Osteoblast (primary cell): ENCODE results near the gene ZNRD2. TPM values are rescaled to one million over a fixed set of nuclear protein-coding genes. Genes with fewer than 3 reads are reported as not detected.
A peak's percentile ranks its signal among the peaks of the same experiment; 100 is the strongest.

Experiments
- DNase-seq: peaks from one replicate; pipeline ENCODE4 v3.0.0; 2011; ENCODE audit warnings: low spot score, mixed read lengths; ENCODE audit not compliant: insufficient read length; ENCODE audit errors: missing footprints
- H2AFZ ChIP-seq: 2 replicates; pipeline ENCODE4 v1.6.0; 2011; ENCODE audit warnings: mild to moderate bottlenecking, low read length
- H3K27ac ChIP-seq: 2 replicates; pipeline ENCODE4 v1.5.1; 2011; ENCODE audit warnings: mild to moderate bottlenecking, low read depth, low read length, moderate library complexity
- H3K27me3 ChIP-seq: 2 replicates; pipeline ENCODE4 v1.6.0; 2012; ENCODE audit warnings: mild to moderate bottlenecking, control low read depth, inconsistent platforms, low read length, moderate library complexity; ENCODE audit not compliant: insufficient read depth
- H3K36me3 ChIP-seq: 2 replicates; pipeline ENCODE4 v1.5.1; 2011; ENCODE audit warnings: mild to moderate bottlenecking, low read length, control low read depth, moderate library complexity; ENCODE audit not compliant: insufficient read depth
- H3K4me1 ChIP-seq: 2 replicates; pipeline ENCODE4 v1.5.1; 2011; ENCODE audit warnings: mild to moderate bottlenecking, low read length, control low read depth, moderate library complexity; ENCODE audit not compliant: insufficient read depth
- H3K4me2 ChIP-seq: 2 replicates; pipeline ENCODE4 v1.6.0; 2011; ENCODE audit warnings: mild to moderate bottlenecking, low read length; ENCODE audit not compliant: insufficient read depth
- H3K4me3 ChIP-seq: fragments of 200-600 bp; sonication (generic); 3 replicates; pipeline ENCODE4 v1.5.1; 2012; ENCODE audit warnings: mild to moderate bottlenecking, low read length, inconsistent platforms; ENCODE audit not compliant: insufficient read depth
- H3K79me2 ChIP-seq: 2 replicates; pipeline ENCODE4 v1.6.0; 2012; ENCODE audit warnings: mild to moderate bottlenecking, low read length, control low read depth, inconsistent platforms; ENCODE audit not compliant: insufficient read depth
- H3K9me3 ChIP-seq: 2 replicates; pipeline ENCODE4 v1.5.1; 2011; ENCODE audit warnings: low read depth, low read length, control low read depth
- H4K20me1 ChIP-seq: 2 replicates; pipeline ENCODE4 v1.6.0; 2012; ENCODE audit warnings: mild to moderate bottlenecking, low read length, control low read depth; ENCODE audit not compliant: insufficient read depth
- total RNA-seq: library from RNA; depleted of rRNA; stranded (reverse); fragments of >200 nt; gene quantifications from 2 replicates; pipeline ENCODE4 v1.2.3, GENCODE V29; 2012
- TF ChIP-seq, protein P1 (sequence below): IDR thresholded peaks from 2 replicates; pipeline ENCODE4 v1.5.1; 2011; ENCODE audit warnings: mild to moderate bottlenecking, low read depth, low read length, moderate library complexity; ENCODE audit errors: extremely low read depth

Gene ZNRD2
- total RNA-seq, 1 donor = 42.3 TPM

DNA sequence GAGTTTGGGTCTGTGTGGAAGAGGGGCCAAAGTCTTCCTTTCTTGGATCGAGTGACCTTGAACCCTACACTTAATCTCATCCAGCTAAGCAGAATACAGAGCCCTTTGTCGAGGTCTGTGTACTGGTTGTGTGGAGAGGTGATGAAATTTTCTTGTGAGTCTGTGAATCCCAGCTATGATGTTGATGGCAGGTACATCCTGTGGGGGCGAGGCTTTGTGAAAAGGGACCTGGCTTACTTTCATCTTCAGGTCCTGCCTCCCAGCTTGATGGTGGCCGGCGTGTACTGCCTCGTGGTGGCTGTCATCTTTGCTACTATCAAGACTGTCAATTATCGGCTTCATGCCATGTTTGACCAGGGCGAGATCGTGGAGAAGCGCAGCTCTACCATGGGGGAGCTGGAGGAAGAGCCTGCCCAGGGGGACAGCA is 46.3 kb downstream of the ZNRD2 start:
- TF ChIP-seq, protein P1, sequence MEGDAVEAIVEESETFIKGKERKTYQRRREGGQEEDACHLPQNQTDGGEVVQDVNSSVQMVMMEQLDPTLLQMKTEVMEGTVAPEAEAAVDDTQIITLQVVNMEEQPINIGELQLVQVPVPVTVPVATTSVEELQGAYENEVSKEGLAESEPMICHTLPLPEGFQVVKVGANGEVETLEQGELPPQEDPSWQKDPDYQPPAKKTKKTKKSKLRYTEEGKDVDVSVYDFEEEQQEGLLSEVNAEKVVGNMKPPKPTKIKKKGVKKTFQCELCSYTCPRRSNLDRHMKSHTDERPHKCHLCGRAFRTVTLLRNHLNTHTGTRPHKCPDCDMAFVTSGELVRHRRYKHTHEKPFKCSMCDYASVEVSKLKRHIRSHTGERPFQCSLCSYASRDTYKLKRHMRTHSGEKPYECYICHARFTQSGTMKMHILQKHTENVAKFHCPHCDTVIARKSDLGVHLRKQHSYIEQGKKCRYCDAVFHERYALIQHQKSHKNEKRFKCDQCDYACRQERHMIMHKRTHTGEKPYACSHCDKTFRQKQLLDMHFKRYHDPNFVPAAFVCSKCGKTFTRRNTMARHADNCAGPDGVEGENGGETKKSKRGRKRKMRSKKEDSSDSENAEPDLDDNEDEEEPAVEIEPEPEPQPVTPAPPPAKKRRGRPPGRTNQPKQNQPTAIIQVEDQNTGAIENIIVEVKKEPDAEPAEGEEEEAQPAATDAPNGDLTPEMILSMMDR = no peak
- no peak for DNase-seq
- no peak overlapping the region for H2AFZ ChIP-seq
- H3K9me3 ChIP-seq = no peaks in the 10 kb centered on the region
- peak overlapping the region; percentile 7 for H3K27ac ChIP-seq
- peak overlapping the region; percentile 88 for H3K4me2 ChIP-seq
- H3K36me3 ChIP-seq = peaks cover 42% of the 10 kb centered on the region
- H3K79me2 ChIP-seq = peaks cover 83% of the 10 kb centered on the region
- H4K20me1 ChIP-seq = peaks cover 41% of the 10 kb centered on the region
- peaks cover 27% of the 10 kb centered on the region for H3K4me1 ChIP-seq
- no peaks in the 10 kb centered on the region for H3K27me3 ChIP-seq
- peak overlapping the region; percentile 83 for H3K4me3 ChIP-seq

DNA sequence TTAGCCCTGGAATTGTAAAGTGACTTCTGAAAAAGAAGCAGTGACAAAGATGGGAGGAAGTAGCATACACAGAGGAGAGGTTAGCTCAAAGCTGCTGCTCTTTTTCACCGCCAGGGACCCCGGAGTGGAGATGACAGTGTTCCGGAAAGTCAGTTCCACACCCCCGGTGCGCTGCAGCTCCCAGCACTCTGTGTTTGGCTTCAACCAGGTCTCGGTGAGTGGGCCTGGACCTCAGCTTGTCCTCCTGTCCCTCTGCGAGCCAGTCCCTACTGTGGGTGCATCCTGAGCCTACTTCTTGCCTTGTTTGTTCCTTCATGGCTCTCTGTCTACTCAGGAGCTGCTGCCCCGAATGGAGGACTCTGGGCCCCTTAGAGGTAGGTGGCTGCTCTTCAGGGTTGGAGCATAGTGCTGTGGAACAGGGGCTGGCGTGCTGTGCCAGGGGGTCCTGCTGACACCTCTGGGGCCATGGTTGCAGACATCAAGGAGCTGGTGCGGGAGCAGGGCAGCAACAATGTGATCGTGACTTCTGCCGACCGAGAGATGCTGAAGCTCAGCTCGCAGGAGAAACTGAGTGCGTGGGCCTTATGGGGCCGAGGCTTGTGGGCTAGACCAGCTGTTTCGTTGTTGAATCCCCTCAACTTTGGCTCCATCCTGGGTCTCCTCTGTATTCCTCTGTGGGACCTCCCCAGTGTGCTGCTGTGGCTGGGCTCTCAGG is 47.0 kb downstream of the ZNRD2 start:
- Histone ChIP-seq H2AFZ (no peak overlapping the region), H3K4me2 (peak overlapping the region; percentile 88), H3K4me3 (peak overlapping the region; percentile 83), H3K27me3 (no peaks in the 10 kb centered on the region), H3K36me3 (peaks cover 49% of the 10 kb centered on the region), H3K27ac (peak overlapping the region; percentile 7), H3K4me1 (peaks cover 20% of the 10 kb centered on the region), H3K9me3 (no peaks in the 10 kb centered on the region), H3K79me2 (peaks cover 76% of the 10 kb centered on the region), H4K20me1 (peaks cover 38% of the 10 kb centered on the region)
- no peak for DNase-seq
- TF ChIP-seq, protein P1 = no peak

DNA sequence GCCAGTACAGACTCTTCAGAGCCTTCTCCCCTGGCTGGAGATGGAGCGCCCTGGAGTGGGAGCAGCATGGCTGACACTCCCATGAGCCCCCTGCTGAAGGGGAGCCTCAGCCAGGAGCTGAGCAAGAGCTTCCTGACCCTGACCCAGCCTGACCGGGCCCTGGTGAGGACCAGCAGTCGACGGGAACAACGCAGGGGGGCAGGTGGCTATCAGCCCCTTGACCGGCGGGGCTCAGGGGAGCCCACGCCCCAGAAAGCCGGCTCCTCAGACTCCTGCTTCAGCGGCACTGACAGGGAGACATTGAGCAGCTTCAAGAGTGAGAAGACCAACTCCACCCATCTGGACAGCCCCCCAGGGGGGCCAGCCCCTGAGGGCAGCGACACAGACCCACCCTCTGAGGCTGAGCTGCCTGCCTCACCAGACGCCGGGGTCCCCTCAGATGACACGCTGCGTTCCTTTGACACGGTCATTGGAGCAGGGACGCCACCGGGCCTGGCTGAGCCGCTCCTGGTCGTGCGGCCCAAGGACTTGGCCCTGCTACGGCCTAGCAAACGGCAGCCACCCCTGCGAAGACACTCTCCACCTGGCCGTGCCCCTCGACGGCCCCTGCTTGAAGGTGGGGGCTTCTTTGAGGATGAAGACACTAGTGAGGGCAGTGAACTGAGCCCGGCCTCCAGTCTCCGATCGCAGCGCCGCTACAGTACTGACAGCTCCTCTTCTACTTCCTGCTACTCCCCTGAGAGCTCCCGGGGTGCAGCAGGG is 47.9 kb downstream of the ZNRD2 start:
- TF ChIP-seq, protein P1 = no peak
- H3K79me2 ChIP-seq = peaks cover 70% of the 10 kb centered on the region
- H3K4me2 ChIP-seq = no peak overlapping the region
- H4K20me1 ChIP-seq = peaks cover 29% of the 10 kb centered on the region
- peaks cover 11% of the 10 kb centered on the region for H3K4me1 ChIP-seq
- H3K36me3 ChIP-seq = peaks cover 55% of the 10 kb centered on the region
- no peak overlapping the region for H3K4me3 ChIP-seq
- no peaks in the 10 kb centered on the region for H3K9me3 ChIP-seq
- H3K27ac ChIP-seq = no peak overlapping the region
- H2AFZ ChIP-seq = no peak overlapping the region
- no peaks in the 10 kb centered on the region for H3K27me3 ChIP-seq
- DNase-seq = no peak

DNA sequence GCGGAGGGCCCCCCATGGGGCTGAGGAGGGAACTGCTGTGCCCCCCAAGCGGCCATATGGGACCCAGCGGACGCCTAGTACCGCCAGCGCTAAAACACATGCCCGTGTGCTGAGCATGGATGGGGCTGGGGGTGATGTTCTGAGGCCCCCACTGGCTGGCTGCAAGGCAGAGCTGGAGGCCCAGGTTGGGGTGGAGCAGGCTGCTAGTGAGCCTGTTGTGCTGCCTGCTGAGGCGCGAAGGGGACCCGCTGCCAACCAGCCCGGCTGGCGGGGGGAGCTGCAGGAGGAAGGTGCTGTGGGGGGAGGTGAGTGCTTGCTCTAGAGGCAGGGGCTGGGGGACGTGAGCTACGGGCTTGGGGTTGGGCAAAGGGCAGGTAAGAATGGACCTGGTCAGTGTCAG is 48.5 kb downstream of the ZNRD2 start:
- peaks cover 28% of the 10 kb centered on the region for H4K20me1 ChIP-seq

More for the DNA sequence above, 48.5 kb downstream of the ZNRD2 start:
- Histone ChIP-seq H3K27me3 (no peaks in the 10 kb centered on the region), H2AFZ (no peak overlapping the region), H3K4me2 (no peak overlapping the region), H3K4me3 (no peak overlapping the region), H3K27ac (no peak overlapping the region), H3K4me1 (peaks cover 9% of the 10 kb centered on the region), H3K79me2 (peaks cover 64% of the 10 kb centered on the region), H3K9me3 (no peaks in the 10 kb centered on the region), H3K36me3 (peaks cover 61% of the 10 kb centered on the region)
- DNase-seq = no peak
- TF ChIP-seq, protein P1 = no peak
